Tibial nerve (tissue), 4 donors: ENCODE results near the gene KLK14.

Experiments used
- EP300 ChIP-seq, 2 donors: sonication (generic); formaldehyde crosslinking; IDR thresholded peaks; one replicate each; pipeline ENCODE4 v1.6.1; 2017; ENCODE audit warnings: antibody characterized with exemption in 2 of 2, mild to moderate bottlenecking in 1 of 2
- POLR2A ChIP-seq, 2 donors: fragments of 450-650 bp; IDR thresholded peaks; one replicate each; pipeline ENCODE4 v1.6.1; 2017; ENCODE audit warnings: antibody characterized with exemption in 2 of 2, mild to moderate bottlenecking in 2 of 2, moderate library complexity in 2 of 2
- TF ChIP-seq, protein P1 (sequence below), 5 experiments: fragments of 200-600 bp in 3 of 5; fragments of 450-650 bp in 2 of 5; sonication (generic) in 3 of 5; IDR thresholded peaks; one replicate each; pipeline ENCODE4 v1.5.1; 2016 to 2019; ENCODE audit warnings: antibody characterized with exemption in 5 of 5, mild to moderate bottlenecking in 3 of 5, moderate library complexity in 2 of 5

DNA sequence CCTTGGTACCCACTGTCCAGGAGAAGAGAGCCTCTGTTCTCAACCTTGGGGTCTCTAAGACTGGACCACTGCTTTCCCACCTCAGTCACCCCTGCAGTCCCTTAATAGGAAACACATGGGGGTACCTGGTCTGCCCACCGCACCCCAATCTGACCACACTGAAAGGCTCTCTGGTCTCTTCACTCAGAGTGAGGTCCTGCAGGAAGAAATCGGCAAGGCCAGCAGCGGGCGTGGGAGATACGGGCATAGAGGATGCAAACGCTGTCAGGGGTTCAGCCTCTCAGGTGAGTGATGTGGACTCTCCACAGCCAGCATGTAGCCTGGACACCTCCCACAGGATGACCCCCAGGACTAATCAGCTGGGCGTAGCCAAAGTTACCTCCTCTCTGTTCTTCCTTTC, 45.5 kb upstream of the KLK14 start:
- TF ChIP-seq, protein P1, sequence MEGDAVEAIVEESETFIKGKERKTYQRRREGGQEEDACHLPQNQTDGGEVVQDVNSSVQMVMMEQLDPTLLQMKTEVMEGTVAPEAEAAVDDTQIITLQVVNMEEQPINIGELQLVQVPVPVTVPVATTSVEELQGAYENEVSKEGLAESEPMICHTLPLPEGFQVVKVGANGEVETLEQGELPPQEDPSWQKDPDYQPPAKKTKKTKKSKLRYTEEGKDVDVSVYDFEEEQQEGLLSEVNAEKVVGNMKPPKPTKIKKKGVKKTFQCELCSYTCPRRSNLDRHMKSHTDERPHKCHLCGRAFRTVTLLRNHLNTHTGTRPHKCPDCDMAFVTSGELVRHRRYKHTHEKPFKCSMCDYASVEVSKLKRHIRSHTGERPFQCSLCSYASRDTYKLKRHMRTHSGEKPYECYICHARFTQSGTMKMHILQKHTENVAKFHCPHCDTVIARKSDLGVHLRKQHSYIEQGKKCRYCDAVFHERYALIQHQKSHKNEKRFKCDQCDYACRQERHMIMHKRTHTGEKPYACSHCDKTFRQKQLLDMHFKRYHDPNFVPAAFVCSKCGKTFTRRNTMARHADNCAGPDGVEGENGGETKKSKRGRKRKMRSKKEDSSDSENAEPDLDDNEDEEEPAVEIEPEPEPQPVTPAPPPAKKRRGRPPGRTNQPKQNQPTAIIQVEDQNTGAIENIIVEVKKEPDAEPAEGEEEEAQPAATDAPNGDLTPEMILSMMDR (IDR thresholded peaks at IDR 0.05), result no peak
- TF ChIP-seq POLR2A (IDR thresholded peaks at IDR 0.05), result no peak
- TF ChIP-seq EP300 (IDR thresholded peaks at IDR 0.05), result no peak
